H1 (cell line): Measurements from ENCODE around the gene BBS4.

Experiments used
- CBX5 ChIP-seq: fragments of 300-800, 300-1000 bp; sonication (generic); IDR thresholded peaks from 2 replicates; pipeline ENCODE4 v1.7.1; 2016; ENCODE audit warnings: antibody characterized with exemption, low read length, low read depth
- SUZ12 ChIP-seq: fragments of 200-600 bp; sonication (generic); IDR thresholded peaks from 2 replicates; pipeline ENCODE4 v1.6.1; 2012; ENCODE audit warnings: mild to moderate bottlenecking, inconsistent platforms, low read length, moderate library complexity, mixed read lengths
- TF ChIP-seq, protein P1 (sequence below), 3 experiments: IDR thresholded peaks; 1 replicate in 2 of 3; 2 replicates in 1 of 3; pipeline versions ENCODE4 v1.5.1 to v1.6.1; 2011; ENCODE audit warnings: low read length in 3 of 3, mild to moderate bottlenecking in 3 of 3, inconsistent platforms in 2 of 3, low read depth in 1 of 3, moderate library complexity in 1 of 3; ENCODE audit not compliant: insufficient read depth in 1 of 3; ENCODE audit errors: control extremely low read depth in 1 of 3

DNA sequence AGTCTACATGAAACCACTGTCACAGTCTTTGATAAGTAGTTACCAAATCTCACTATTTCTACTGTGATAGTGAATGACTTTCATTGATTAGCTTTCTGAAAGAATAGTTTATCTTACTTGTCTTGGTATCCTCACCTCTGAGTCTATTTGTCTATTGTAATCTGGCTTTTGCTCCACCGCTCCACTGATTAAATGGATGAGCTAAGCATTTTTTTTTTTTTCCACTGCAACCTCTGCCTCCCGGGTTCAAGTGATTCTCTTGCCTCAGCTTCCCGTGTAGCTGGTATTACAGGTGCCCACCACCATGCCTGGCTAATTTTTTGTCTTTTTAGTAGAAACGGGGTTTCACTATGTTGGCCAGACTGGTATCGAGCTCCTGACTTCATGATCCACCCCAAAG is 12.9 kb downstream of the BBS4 start:
- TF ChIP-seq, protein P1, sequence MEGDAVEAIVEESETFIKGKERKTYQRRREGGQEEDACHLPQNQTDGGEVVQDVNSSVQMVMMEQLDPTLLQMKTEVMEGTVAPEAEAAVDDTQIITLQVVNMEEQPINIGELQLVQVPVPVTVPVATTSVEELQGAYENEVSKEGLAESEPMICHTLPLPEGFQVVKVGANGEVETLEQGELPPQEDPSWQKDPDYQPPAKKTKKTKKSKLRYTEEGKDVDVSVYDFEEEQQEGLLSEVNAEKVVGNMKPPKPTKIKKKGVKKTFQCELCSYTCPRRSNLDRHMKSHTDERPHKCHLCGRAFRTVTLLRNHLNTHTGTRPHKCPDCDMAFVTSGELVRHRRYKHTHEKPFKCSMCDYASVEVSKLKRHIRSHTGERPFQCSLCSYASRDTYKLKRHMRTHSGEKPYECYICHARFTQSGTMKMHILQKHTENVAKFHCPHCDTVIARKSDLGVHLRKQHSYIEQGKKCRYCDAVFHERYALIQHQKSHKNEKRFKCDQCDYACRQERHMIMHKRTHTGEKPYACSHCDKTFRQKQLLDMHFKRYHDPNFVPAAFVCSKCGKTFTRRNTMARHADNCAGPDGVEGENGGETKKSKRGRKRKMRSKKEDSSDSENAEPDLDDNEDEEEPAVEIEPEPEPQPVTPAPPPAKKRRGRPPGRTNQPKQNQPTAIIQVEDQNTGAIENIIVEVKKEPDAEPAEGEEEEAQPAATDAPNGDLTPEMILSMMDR (IDR thresholded peaks at IDR 0.05; ENCODE audit: control extremely low read depth in 1 of 3, insufficient read depth in 1 of 3, low read depth in 1 of 3, low read length in 3 of 3) = no peak
- TF ChIP-seq CBX5 (no peak), SUZ12 (no peak)
